K562 (cell line): ENCODE data around the gene GGNBP2. TPM values are rescaled to one million over a fixed set of nuclear protein-coding genes. Genes with fewer than 3 reads are reported as not detected.

ENCODE experiments used
- CXXC5 ChIP-seq: fragments of 250-450 bp; sonication (Bioruptor Pico); IDR thresholded peaks from 2 replicates; pipeline ENCODE4 v1.8.0; 2022; ENCODE audit warnings: inconsistent platforms, mild to moderate bottlenecking, moderate library complexity
- DNMT1 ChIP-seq: fragments of 450-650 bp; IDR thresholded peaks from 2 replicates; pipeline ENCODE4 v1.6.1; 2016; ENCODE audit warnings: antibody characterized with exemption, mild to moderate bottlenecking
- ELF2 ChIP-seq: fragments of 250-450 bp; sonication (Bioruptor Pico); IDR thresholded peaks from 2 replicates; pipeline ENCODE4 v1.5.0; 2021; ENCODE audit warnings: mild to moderate bottlenecking
- ETV5 ChIP-seq: sonication (generic); formaldehyde crosslinking; IDR thresholded peaks from 2 replicates; pipeline ENCODE4 v1.4.0; 2020; ENCODE audit warnings: low read depth, mild to moderate bottlenecking, missing genetic modification reagents
- FOXP1 ChIP-seq: sonication (generic); formaldehyde crosslinking; IDR thresholded peaks from 2 replicates; pipeline ENCODE4 v1.8.0; 2022; ENCODE audit warnings: mild to moderate bottlenecking, missing genetic modification reagents
- GATAD2A ChIP-seq: fragments of 450-650 bp; IDR thresholded peaks from 2 replicates; pipeline ENCODE4 v1.6.1; 2017
- MAFG ChIP-seq: fragments of 450-650 bp; conservative IDR thresholded peaks from 2 replicates; pipeline ENCODE4 v1.6.1; 2016; ENCODE audit warnings: missing genetic modification characterization, missing compliant biosample characterization
- MXI1 ChIP-seq: IDR thresholded peaks from 2 replicates; pipeline ENCODE4 v1.6.1; 2011; ENCODE audit warnings: low read depth, mild to moderate bottlenecking, improper control_type of control experiment, low read length
- PCBP1 ChIP-seq: fragments of 200-400 bp; formaldehyde crosslinking; IDR thresholded peaks from 2 replicates; pipeline ENCODE4 v1.6.1; 2018; ENCODE audit warnings: mild to moderate bottlenecking, low read depth, low read length; ENCODE audit not compliant: poor library complexity, severe bottlenecking
- POU5F1 ChIP-seq: fragments of 150-350 bp; IDR thresholded peaks from 2 replicates; pipeline ENCODE4 v1.6.1; 2014; ENCODE audit warnings: borderline replicate concordance, low read length, low read depth, mild to moderate bottlenecking; ENCODE audit not compliant: partially characterized antibody
- RBM39 ChIP-seq: fragments of 200-400 bp; formaldehyde crosslinking; optimal IDR thresholded peaks from 2 replicates; pipeline ENCODE3; 2018; ENCODE audit warnings: low read depth, low read length
- RNF2 ChIP-seq: sonication (generic); IDR thresholded peaks from 2 replicates; pipeline ENCODE4 v1.6.1; 2016
- SAFB ChIP-seq: fragments of 200-400 bp; formaldehyde crosslinking; IDR thresholded peaks from 2 replicates; pipeline ENCODE4 v1.6.1; 2017; ENCODE audit warnings: low read depth, low read length, borderline replicate concordance
- SMARCA4 ChIP-seq: fragments of 450-650 bp; IDR thresholded peaks from 2 replicates; pipeline ENCODE4 v1.6.1; 2016
- SUPT5H ChIP-seq: fragments of 450-650 bp; IDR thresholded peaks from 2 replicates; pipeline ENCODE4 v1.6.1; 2016
- TRIM24 ChIP-seq, 2 experiments: fragments of 450-650 bp; IDR thresholded peaks; 2 replicates each; pipeline ENCODE4 v1.6.1; 2016
- ZEB2 ChIP-seq: fragments of 450-650 bp; IDR thresholded peaks from 2 replicates; pipeline ENCODE4 v1.6.1; 2016
- ZFP1 ChIP-seq: fragments of 450-650 bp; formaldehyde crosslinking; IDR thresholded peaks from 2 replicates; pipeline ENCODE4 v1.4.0; 2020; ENCODE audit warnings: mild to moderate bottlenecking, mixed read lengths
- ZNF253 ChIP-seq: fragments of 250-450 bp; sonication (Bioruptor Pico); conservative IDR thresholded peaks from 2 replicates; pipeline ENCODE4 v1.6.1; 2021; ENCODE audit warnings: mild to moderate bottlenecking
- polyA plus RNA-seq, 8 experiments: library from polyadenylated mRNA; depleted of rRNA in 4 of 8; stranded (reverse) in 5 of 8; unstranded in 3 of 8; fragments of >200 nt; fragmentation: Nextera tagmentation in 2 of 8; fragmentation: Illumina TruSeq in 1 of 8; extraction: Ambion mirVana in 2 of 8; extraction: Trizol in 1 of 8; gene quantifications; 2 replicates each; pipeline versions ENCODE4 v1.2.1 to v1.2.3, GENCODE V29; 2011 to 2014; ENCODE audit warnings: inconsistent platforms in 1 of 8, missing spikeins in 1 of 8
- total RNA-seq, 7 experiments: library from RNA; depleted of rRNA in 6 of 7; stranded (reverse); fragments of >200 nt in 6 of 7; fragmentation: Illumina TruSeq in 2 of 7; extraction: Trizol in 2 of 7; gene quantifications; 2 replicates each; pipeline versions ENCODE4 v1.2.1 to v1.2.3, GENCODE V29; 2011 to 2021; ENCODE audit warnings: low replicate concordance in 1 of 7
- TF ChIP-seq, protein P1 (sequence below): fragments of 250-450 bp; sonication (Bioruptor Pico); IDR thresholded peaks from 2 replicates; pipeline ENCODE4 v1.4.0; 2020; ENCODE audit warnings: mild to moderate bottlenecking, moderate library complexity
- TF ChIP-seq, protein P2 (sequence below), 2 experiments: IDR thresholded peaks; 2 replicates each; pipeline ENCODE4 v1.6.1; 2012; ENCODE audit warnings: improper control_type of control experiment in 2 of 2, low read depth in 2 of 2, low read length in 2 of 2, borderline replicate concordance in 1 of 2
- TF ChIP-seq, protein P3 (sequence below): fragments of 450-650 bp; formaldehyde crosslinking; IDR thresholded peaks from 2 replicates; pipeline ENCODE4 v1.4.0; 2022; ENCODE audit warnings: missing genetic modification characterization
- TF ChIP-seq, protein P4 (sequence below): fragments of 450-650 bp; IDR thresholded peaks from 2 replicates; pipeline ENCODE4 v1.6.1; 2017; ENCODE audit warnings: antibody characterized with exemption
- TF ChIP-seq, protein P5 (sequence below): fragments of 450-650 bp; IDR thresholded peaks from 2 replicates; pipeline ENCODE4 v1.6.1; 2017; ENCODE audit warnings: mild to moderate bottlenecking, moderate library complexity

GGNBP2 gene
- total and polyA plus RNA-seq, 9 of the 15 experiments (the other 6 are each of a cell fraction or from before 2014, with no cell fraction given): 35.7 to 96.6 (median 64.1) TPM

DNA sequence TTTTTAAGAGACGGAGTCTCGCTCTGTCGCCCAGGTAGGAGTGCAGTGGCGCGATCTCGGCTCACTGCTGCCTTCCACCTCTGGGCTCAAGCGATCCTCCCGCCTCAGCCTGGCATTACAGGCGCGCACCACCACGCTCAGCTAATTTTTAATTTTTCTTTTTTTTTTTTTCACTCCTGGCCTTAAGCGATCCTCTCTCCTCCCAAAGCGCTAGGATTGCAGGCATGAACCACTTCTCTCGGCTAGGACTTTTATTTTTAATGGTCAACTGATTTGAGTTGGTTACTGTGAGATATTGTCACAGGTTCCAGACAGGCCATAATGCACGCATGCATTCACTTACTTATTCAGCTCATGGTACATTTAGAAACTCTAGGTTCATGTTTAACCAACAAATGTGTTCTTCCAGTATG is 9.0 kb upstream of the GGNBP2 start (continued):
- TF ChIP-seq ELF2 (CRISPR knock-in tag): no peak
- TF ChIP-seq, protein P1, sequence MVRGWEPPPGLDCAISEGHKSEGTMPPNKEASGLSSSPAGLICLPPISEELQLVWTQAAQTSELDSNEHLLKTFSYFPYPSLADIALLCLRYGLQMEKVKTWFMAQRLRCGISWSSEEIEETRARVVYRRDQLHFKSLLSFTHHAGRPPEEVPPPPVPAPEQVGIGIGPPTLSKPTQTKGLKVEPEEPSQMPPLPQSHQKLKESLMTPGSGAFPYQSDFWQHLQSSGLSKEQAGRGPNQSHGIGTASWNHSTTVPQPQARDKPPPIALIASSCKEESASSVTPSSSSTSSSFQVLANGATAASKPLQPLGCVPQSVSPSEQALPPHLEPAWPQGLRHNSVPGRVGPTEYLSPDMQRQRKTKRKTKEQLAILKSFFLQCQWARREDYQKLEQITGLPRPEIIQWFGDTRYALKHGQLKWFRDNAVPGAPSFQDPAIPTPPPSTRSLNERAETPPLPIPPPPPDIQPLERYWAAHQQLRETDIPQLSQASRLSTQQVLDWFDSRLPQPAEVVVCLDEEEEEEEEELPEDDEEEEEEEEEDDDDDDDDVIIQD: no peak
- TF ChIP-seq, protein P2, sequence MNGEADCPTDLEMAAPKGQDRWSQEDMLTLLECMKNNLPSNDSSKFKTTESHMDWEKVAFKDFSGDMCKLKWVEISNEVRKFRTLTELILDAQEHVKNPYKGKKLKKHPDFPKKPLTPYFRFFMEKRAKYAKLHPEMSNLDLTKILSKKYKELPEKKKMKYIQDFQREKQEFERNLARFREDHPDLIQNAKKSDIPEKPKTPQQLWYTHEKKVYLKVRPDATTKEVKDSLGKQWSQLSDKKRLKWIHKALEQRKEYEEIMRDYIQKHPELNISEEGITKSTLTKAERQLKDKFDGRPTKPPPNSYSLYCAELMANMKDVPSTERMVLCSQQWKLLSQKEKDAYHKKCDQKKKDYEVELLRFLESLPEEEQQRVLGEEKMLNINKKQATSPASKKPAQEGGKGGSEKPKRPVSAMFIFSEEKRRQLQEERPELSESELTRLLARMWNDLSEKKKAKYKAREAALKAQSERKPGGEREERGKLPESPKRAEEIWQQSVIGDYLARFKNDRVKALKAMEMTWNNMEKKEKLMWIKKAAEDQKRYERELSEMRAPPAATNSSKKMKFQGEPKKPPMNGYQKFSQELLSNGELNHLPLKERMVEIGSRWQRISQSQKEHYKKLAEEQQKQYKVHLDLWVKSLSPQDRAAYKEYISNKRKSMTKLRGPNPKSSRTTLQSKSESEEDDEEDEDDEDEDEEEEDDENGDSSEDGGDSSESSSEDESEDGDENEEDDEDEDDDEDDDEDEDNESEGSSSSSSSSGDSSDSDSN (IDR thresholded peaks at IDR 0.05; ENCODE audit: borderline replicate concordance in 1 of 2, low read depth in 2 of 2, low read length in 2 of 2): no peak
- no peak for TF ChIP-seq GATAD2A
- TF ChIP-seq ZEB2: 0 out of 2 replicates have a peak, but pooled peaks have one; percentile 29
- no peak for TF ChIP-seq RNF2
- no peak for TF ChIP-seq CXXC5 (CRISPR knock-in tag)
- no peak for TF ChIP-seq ETV5 (CRISPR knock-in tag)
- TF ChIP-seq DNMT1: no peak
- no peak for TF ChIP-seq FOXP1
- no peak for TF ChIP-seq SUPT5H
- TF ChIP-seq SMARCA4: 0 out of 2 replicates have a peak, but pooled peaks have one; percentile 13
- TF ChIP-seq SAFB: no peak
- no peak for TF ChIP-seq MAFG (tag)
- no peak for TF ChIP-seq MXI1
- TF ChIP-seq, protein P3, sequence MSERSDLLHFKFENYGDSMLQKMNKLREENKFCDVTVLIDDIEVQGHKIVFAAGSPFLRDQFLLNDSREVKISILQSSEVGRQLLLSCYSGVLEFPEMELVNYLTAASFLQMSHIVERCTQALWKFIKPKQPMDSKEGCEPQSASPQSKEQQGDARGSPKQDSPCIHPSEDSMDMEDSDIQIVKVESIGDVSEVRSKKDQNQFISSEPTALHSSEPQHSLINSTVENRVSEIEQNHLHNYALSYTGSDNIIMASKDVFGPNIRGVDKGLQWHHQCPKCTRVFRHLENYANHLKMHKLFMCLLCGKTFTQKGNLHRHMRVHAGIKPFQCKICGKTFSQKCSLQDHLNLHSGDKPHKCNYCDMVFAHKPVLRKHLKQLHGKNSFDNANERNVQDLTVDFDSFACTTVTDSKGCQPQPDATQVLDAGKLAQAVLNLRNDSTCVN: no peak
- 0 out of 2 replicates have a peak, but pooled peaks have one; percentile 46 for TF ChIP-seq ZNF253 (CRISPR knock-in tag)
- TF ChIP-seq RBM39: no peak
- no peak for TF ChIP-seq ZFP1 (CRISPR knock-in tag)
- TF ChIP-seq PCBP1: peak; percentile 7
- TF ChIP-seq TRIM24 (IDR thresholded peaks at IDR 0.05): peak; percentile 23 to 67; a peak in 2 of 4 replicates
- TF ChIP-seq, protein P4, sequence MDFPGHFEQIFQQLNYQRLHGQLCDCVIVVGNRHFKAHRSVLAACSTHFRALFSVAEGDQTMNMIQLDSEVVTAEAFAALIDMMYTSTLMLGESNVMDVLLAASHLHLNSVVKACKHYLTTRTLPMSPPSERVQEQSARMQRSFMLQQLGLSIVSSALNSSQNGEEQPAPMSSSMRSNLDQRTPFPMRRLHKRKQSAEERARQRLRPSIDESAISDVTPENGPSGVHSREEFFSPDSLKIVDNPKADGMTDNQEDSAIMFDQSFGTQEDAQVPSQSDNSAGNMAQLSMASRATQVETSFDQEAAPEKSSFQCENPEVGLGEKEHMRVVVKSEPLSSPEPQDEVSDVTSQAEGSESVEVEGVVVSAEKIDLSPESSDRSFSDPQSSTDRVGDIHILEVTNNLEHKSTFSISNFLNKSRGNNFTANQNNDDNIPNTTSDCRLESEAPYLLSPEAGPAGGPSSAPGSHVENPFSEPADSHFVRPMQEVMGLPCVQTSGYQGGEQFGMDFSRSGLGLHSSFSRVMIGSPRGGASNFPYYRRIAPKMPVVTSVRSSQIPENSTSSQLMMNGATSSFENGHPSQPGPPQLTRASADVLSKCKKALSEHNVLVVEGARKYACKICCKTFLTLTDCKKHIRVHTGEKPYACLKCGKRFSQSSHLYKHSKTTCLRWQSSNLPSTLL: no peak
- TF ChIP-seq, protein P5, sequence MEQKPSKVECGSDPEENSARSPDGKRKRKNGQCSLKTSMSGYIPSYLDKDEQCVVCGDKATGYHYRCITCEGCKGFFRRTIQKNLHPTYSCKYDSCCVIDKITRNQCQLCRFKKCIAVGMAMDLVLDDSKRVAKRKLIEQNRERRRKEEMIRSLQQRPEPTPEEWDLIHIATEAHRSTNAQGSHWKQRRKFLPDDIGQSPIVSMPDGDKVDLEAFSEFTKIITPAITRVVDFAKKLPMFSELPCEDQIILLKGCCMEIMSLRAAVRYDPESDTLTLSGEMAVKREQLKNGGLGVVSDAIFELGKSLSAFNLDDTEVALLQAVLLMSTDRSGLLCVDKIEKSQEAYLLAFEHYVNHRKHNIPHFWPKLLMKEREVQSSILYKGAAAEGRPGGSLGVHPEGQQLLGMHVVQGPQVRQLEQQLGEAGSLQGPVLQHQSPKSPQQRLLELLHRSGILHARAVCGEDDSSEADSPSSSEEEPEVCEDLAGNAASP: no peak
- TF ChIP-seq POU5F1: no peak
